Body of pancreas (tissue), 4 donors: ENCODE measurements around the gene LANCL2. TPM values are rescaled to one million over a fixed set of nuclear protein-coding genes. Genes with fewer than 3 reads are reported as not detected.

ENCODE experiments used
- ATAC-seq: fragments of 150-250 bp; one replicate; pipeline ENCODE4 v1.9.1; 2016
- DNase-seq, 4 donors: peaks; one replicate each; pipeline ENCODE4 v3.0.0-alpha.2; 2019
- H3K27ac ChIP-seq, 4 donors: fragments of 200-600 bp; sonication (generic); 1 replicate in 3 of 4; 2 replicates in 1 of 4; pipeline versions ENCODE4 v1.5.1 to v1.6.1; 2016 to 2019; ENCODE audit warnings: mild to moderate bottlenecking in 1 of 4, mixed read lengths in 1 of 4, moderate library complexity in 1 of 4
- H3K27me3 ChIP-seq, 2 donors: fragments of 200-600 bp; sonication (generic); one replicate each; pipeline ENCODE4 v1.6.0; 2016; ENCODE audit warnings: mild to moderate bottlenecking in 1 of 2
- H3K36me3 ChIP-seq, 2 donors: fragments of 200-600 bp; sonication (generic); replicated peaks in 1 of 2; 2 replicates each; pipeline ENCODE4 v1.5.1; 2016; ENCODE audit warnings: low read depth in 2 of 2; ENCODE audit not compliant: insufficient read depth in 1 of 2
- H3K4me1 ChIP-seq: fragments of 200-600 bp; sonication (generic); one replicate; pipeline ENCODE4 v1.6.0; 2016
- H3K4me3 ChIP-seq, 2 donors: fragments of 200-600 bp; sonication (generic); 1 replicate in 1 of 2; 2 replicates in 1 of 2; pipeline ENCODE4 v1.5.1; 2016 to 2019
- H3K9me3 ChIP-seq, 3 donors: fragments of 200-600 bp; sonication (generic); 1 replicate in 2 of 3; 2 replicates in 1 of 3; pipeline ENCODE4 v1.5.1; 2016
- POLR2A ChIP-seq, 3 donors: fragments of 450-650 bp; IDR thresholded peaks; one replicate each; pipeline ENCODE4 v1.6.1; 2016; ENCODE audit warnings: antibody characterized with exemption in 3 of 3, mild to moderate bottlenecking in 2 of 3
- WGBS, 2 donors: methylation state at CpG; one replicate each; pipeline ENCODE4 v1.1.5; 2017; 5-methylcytosine and 5-hydroxymethylcytosine counted together
- intact Hi-C: fragments of 100-400 bp; cut with DNase I; formaldehyde crosslinking; loops from one replicate; pipeline ENCODE4 v1.15.1; 2023
- total RNA-seq, 2 donors: library from RNA; depleted of rRNA; stranded (reverse); fragments of >200 nt; gene quantifications; one replicate each; pipeline ENCODE4 v1.1.0, GENCODE V29; 2016
- TF ChIP-seq, protein P1 (sequence below), 7 experiments: fragments of 450-650 bp in 4 of 7; fragments of 200-600 bp in 3 of 7; sonication (generic) in 3 of 7; IDR thresholded peaks; one replicate each; pipeline ENCODE4 v1.5.1; 2016 to 2019; ENCODE audit warnings: antibody characterized with exemption in 7 of 7

Gene LANCL2
- total RNA-seq, 2 donors from 2014 or later = 4.4 to 10.9 TPM

DNA sequence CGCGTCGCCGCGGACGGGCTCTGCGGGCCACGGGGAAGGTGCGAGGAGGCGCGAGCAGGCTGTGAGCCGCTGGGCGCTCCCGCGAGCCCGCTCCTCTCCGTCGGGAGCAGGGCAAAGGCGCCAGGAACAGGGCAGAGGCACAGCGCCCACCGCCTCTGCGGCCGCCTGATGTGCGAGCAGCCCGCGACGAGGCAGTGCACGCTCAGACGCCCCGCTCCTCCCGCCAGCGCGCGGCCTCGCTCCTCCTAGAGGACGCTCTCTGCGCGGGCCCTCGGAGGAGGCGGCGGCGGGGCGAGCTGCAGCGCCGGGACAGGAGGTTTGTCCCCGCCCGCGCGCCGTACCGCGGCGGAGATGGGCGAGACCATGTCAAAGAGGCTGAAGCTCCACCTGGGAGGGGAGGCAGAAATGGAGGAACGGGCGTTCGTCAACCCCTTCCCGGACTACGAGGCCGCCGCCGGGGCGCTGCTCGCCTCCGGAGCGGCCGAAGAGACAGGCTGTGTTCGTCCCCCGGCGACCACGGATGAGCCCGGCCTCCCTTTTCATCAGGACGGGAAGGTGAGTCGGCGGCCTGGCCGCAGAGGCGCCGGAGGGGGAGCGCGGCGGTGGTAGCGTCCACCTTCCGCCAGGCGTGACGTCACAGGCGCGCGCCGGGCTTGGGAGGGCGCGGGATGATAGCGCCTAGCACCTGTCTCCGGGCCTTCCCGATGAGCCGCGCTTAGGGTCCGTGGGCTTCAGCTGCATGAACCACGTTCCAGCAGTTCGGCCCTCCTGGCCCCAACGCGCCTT is 731 bp downstream of the LANCL2 start:
- Histone ChIP-seq H3K4me1 (peaks cover 23% of the 10 kb centered on the region), H3K36me3 (no peaks in the 10 kb centered on the region), H3K27me3 (no peaks in the 10 kb centered on the region), H3K9me3 (no peaks in the 10 kb centered on the region), H3K4me3 (peak overlapping the region; percentile 100), H3K27ac (peak overlapping the region; percentile 99 to 100 (median 100))
- 0% methylated on average over 95 of the region's 101 CpGs; no CpG with 5 or more reads in 1 of the 2 donors for WGBS, 2 donors
- peak; percentile 82 to 87 (median 86) for TF ChIP-seq POLR2A (IDR thresholded peaks at IDR 0.05)
- TF ChIP-seq, protein P1, sequence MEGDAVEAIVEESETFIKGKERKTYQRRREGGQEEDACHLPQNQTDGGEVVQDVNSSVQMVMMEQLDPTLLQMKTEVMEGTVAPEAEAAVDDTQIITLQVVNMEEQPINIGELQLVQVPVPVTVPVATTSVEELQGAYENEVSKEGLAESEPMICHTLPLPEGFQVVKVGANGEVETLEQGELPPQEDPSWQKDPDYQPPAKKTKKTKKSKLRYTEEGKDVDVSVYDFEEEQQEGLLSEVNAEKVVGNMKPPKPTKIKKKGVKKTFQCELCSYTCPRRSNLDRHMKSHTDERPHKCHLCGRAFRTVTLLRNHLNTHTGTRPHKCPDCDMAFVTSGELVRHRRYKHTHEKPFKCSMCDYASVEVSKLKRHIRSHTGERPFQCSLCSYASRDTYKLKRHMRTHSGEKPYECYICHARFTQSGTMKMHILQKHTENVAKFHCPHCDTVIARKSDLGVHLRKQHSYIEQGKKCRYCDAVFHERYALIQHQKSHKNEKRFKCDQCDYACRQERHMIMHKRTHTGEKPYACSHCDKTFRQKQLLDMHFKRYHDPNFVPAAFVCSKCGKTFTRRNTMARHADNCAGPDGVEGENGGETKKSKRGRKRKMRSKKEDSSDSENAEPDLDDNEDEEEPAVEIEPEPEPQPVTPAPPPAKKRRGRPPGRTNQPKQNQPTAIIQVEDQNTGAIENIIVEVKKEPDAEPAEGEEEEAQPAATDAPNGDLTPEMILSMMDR (IDR thresholded peaks at IDR 0.05) = peak in 6 of 7 experiments; percentile 14 to 49 (median 44)
- intact Hi-C loops = no loop called here
- DNase-seq (peak; percentile 94 to 96 (median 94)), ATAC-seq (peak; percentile 97)

DNA sequence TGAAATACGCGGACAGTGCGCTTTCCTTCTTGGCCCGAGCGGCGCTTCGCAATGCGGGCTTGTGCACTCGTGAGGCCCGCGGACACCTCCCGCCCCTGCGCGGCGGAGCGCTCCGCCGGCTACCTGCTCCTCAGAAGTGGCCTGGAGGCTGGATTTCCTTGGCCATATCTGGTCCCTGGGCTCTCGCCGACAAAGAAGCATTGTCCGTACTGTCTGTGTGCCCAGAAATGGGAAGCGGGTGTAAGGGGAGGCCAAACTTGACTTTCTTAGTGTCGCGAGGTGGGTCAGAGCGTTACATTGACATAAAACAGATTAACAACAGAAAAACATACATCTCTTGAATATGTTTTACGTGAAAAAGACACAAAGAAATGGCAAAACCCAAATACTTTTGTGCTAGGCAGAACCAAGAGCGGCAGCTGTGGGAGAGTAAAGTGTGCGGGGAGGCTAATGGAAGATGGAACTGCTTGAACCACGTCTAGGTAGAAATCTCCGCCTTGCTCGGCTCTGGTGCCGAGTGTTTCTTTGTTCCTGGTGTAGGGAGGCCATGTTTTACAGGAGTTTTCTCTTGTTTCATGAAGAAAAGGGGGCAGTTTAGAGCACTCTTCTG is 1.4 kb downstream of the LANCL2 start:
- TF ChIP-seq, protein P1 (IDR thresholded peaks at IDR 0.05) = no peak
- peak in 1 of 3 donors; percentile 29 for TF ChIP-seq POLR2A (IDR thresholded peaks at IDR 0.05)
- ATAC-seq (peak; percentile 18), DNase-seq (no peak)
- intact Hi-C loops = no loop called here
- 0 to 1% methylated on average over 14 to 31 of the region's 32 CpGs for WGBS, 2 donors
- H3K27ac ChIP-seq = peak overlapping the region; percentile 99 to 100 (median 100)
- no peaks in the 10 kb centered on the region for H3K27me3 ChIP-seq
- H3K4me3 ChIP-seq = peak overlapping the region; percentile 100
- peaks cover 23% of the 10 kb centered on the region for H3K4me1 ChIP-seq
- H3K9me3 ChIP-seq = no peaks in the 10 kb centered on the region
- no peaks in the 10 kb centered on the region for H3K36me3 ChIP-seq

DNA sequence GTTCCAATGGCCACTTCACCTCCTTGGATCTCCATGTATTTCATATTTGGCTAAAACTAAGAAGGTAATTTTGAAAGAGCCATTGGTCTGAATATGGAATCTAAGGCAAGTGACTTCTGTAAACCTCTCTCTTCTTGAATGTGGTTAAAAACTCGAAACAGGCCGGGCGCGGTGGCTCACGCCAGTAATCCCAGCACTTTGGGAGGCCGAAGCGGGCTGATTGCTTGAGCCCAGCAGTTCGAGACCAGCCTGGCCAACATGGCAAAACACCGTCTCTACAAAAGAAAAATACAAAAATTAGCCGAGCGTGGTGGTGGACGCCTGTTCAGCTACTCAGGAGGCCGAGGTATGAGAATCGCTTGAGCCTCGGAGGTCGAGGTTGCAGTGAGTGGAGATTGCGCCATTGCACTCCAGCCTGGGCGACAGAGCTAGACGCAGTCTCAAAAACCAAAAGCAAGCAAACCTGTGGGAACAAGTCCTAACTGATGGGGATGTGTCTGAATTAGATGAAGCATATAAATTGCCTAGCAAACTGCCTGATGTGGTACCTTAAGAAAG is 2.2 kb downstream of the LANCL2 start:
- Histone ChIP-seq H3K4me1 (peaks cover 23% of the 10 kb centered on the region), H3K9me3 (no peaks in the 10 kb centered on the region), H3K36me3 (no peaks in the 10 kb centered on the region), H3K27me3 (no peaks in the 10 kb centered on the region), H3K4me3 (no peak overlapping the region), H3K27ac (no peak overlapping the region)
- intact Hi-C loops = no loop called here
- 94 to 96% methylated on average over 19 of the region's 19 CpGs for WGBS, 2 donors
- DNase-seq (no peak), ATAC-seq (no peak)
- TF ChIP-seq, protein P1 (IDR thresholded peaks at IDR 0.05) = no peak
- TF ChIP-seq POLR2A (IDR thresholded peaks at IDR 0.05) = no peak

DNA sequence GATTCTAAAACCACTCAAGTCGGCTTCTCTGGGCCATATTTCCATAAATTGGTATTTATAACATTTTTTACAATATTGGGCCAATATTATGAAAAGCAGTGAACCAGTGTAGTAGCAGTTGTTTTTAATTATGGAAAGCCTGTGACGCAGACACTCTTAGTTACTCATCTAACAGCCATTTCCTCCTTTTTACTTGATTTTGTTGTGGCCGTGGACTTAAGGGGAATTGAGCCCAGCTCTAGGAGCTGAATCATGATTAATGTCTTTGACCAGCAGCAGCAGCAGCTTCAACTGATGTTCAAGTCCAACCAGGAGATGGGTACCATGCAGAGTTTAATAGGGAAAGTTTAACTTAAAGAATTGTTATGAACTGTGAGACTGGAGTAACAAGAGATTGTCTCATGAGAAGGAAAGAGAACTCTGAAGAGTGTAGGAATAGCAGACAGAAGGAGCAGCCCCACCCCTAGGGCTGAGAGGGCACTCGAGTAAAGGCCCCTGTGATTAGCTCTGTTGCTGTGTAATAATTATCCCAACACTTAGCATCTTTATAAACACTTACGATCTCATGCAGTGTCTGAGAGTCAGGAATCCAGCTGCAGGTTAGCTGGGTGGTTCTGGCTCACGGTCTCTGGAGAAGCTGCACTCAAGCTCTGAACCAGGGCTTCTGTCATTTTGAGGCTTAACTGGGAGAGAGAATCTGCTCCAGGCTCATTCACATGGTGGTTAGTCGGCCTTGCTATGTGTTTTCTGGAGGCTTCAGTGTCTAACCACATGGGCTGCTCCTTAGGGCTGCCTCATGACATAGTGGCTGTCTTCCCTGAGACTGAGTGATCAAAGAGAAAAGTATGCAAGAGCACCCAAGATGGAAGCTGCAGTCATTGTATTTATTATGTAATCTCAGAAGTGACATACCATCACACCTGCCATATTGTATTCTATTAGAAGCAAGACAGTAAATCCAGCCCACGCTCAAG is 4.6 kb downstream of the LANCL2 start:
- ATAC-seq = no peak
- H3K4me3 ChIP-seq = no peak overlapping the region
- DNase-seq = no peak
- no peaks in the 10 kb centered on the region for H3K36me3 ChIP-seq
- 81 to 86% methylated on average over 7 to 8 of the region's 8 CpGs for whole genome bisulfite sequencing, 2 donors
- H3K27ac ChIP-seq = no peak overlapping the region
- no peaks in the 10 kb centered on the region for H3K9me3 ChIP-seq
- intact Hi-C loops = no loop called here
- TF ChIP-seq, protein P1 (IDR thresholded peaks at IDR 0.05) = no peak
- TF ChIP-seq POLR2A (IDR thresholded peaks at IDR 0.05) = no peak
- peaks cover 19% of the 10 kb centered on the region for H3K4me1 ChIP-seq
- H3K27me3 ChIP-seq = no peaks in the 10 kb centered on the region
